GM21367 (cell line): Measurements from ENCODE around the gene NAALADL2.

ENCODE experiments used
- ATAC-seq: cut with Tn5 transposase; IDR thresholded peaks from one replicate; pipeline ENCODE4 v1.9.1; 2021; ENCODE audit not compliant: unreplicated experiment

NAALADL2 gene

DNA sequence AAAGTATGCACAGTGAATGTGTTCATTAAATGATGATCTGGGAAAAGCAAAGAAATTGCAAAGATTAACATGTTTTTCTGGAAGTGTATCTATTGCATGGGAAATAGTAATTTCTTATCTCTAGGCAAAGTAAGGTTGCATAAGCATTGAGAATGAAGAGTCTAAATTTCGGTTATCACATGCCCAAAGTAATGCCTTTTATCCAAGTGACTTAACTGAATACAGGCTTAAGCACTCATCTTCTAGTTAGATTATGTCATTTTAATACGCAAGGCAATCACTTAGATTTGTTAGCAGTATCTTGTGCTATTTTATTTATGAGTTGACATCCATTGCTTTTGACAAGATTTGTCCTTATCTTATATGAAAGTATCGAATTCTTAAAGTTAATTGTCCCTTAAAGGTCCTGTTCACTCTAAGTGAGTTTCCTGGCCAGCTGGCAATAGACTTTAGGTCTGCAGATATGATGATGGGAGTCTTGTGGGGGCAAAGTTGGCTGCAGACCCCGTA lies 100.5 kb downstream of the NAALADL2 start:
- ATAC-seq = no peak

DNA sequence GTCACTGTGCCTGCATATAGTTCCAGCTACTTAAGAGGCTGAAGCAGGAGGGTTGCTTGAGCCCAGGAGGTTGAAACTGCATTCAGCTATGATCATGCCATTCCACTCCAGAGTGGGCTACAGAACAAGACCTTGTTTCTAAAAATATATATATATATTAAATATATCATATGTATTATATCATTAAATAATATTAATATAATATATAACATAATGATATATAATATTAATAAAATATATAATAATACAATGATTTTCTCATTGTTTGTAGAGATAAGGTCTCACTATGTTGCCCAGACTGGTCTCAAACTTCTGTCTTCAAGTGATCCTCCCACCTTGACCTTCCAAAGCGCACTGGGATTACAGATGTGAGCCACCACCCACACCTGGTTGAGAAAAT lies 101.8 kb downstream of the NAALADL2 start:
- ATAC-seq = no peak

DNA sequence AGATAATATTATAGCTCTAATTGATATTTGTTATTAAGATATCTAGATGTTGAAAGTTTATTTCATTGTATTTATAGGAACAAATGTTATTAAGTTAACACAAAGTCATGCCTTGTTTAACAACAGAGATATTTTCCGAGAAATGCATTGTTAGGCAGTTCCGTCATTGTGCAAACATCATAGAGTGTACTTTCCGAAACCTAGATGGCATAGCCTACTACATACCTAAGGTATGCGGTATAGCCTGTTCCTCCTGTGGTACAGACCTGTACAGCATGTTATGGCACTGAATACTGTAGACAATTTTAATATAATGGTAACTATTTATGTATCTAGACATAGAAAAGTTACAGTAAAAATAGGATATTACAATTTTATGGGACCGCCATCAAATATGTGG lies 114.3 kb downstream of the NAALADL2 start:
- ATAC-seq = no peak

DNA sequence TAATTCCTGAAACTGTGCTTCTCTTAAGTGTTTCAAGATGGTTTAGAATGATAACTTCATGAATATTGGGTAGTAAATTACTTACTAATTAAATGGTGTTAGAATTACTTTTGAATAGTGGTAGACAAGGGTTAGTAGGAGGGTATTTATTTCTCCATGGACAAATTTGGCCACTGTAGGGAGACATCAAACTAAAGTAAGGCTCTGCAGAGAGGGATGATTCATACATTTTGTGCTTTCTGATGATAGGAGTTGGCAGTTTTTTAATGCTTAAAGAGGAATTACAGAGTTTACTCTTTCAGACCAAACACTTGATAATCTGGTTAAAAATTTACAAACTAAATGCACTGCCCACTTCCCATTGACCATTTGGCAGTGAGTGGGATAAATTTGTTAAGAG lies 127.6 kb downstream of the NAALADL2 start:
- ATAC-seq = no peak

DNA sequence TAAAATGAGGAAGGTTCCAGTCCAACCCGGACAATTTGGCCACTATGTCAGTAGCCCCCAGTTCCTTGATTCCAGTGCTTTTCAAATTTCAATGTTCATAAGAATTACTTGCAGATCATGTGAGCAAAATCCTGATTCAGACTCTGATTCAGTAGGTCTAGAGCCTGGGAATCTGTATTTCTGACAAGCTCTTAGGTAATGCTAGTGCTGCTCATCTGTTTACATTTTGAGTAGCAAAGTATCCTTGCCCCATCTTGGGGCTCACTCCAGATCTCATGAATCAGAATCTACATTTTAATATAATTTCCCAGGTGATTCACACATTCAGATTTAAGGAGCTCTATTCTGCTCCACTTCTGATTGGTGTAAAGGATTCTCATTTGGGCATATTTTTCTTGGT lies 142.0 kb downstream of the NAALADL2 start:
- ATAC-seq = no peak

DNA sequence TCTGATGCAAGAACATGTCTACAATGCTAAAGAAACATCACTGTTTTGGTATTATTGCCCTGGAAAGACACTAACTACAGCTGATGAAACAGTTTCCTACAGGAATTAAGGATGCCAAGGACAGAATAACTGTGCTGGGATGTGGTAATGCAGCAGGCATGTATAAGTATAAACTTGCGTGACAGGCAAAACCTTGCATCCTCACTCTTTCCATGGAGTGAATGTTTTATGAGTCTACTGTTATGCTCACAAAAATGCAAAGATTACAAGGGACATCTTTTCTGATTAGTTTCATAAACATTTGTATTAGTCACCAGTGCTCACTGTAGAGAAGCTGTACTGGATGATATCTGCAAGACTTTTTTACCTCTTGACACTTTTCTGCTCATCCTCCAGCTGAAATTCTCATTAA lies 143.6 kb downstream of the NAALADL2 start:
- no peak for ATAC-seq

DNA sequence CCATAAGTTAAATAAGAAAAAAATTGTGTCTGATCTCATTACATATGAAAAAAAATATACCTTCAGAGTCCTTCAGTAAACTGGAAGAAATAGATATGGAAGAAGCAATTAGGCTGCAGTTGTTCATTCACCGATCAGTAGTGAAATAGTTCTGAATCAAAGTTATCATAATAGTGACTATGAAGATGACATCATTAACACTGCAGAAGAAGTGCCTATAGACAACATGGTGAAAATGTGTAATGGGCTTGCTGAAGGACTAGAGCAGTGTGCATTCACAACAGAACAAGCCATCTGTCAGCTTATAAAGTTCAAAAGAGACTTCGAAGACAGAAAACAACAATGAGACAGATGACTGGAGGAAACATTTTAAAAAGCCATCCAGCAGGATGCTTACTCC lies 144.5 kb downstream of the NAALADL2 start:
- no peak for ATAC-seq

DNA sequence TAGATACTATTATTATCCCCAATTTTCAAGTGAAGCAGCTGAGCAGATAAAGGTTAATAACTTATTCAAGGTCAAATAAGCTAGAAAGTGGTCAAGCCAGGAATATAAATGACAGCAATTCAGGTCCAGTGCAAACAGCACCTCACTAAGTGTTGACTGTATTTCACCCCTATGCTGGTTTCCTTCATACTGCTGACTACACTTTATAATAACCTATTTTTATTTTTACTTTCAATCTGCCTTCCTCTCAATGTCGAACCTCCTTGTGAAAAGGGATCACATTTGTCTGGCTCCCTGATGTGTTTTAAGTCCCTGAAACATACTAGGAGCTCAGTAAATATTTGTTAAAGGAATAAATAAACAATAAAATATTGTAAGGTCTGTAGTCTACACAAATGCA lies 146.1 kb downstream of the NAALADL2 start:
- ATAC-seq = no peak

DNA sequence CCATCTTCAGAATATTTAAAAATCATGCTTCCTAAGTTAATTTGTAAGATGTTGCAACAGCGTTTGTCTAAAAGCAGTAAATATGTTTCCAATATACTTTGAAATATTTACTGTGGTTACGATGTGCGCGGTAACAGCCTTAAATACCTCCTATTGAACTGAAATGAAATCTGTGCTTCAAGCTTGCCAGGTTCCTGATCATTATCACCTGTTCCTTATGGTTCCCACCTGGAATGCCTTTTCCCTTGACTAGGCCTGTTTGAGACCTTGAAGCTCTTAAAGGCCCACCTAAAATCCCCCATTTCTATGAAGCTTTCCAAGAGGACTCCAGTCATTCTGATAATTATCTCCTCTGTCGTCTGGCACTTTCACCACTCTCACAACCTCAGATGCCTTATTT lies 146.7 kb downstream of the NAALADL2 start:
- ATAC-seq = no peak

DNA sequence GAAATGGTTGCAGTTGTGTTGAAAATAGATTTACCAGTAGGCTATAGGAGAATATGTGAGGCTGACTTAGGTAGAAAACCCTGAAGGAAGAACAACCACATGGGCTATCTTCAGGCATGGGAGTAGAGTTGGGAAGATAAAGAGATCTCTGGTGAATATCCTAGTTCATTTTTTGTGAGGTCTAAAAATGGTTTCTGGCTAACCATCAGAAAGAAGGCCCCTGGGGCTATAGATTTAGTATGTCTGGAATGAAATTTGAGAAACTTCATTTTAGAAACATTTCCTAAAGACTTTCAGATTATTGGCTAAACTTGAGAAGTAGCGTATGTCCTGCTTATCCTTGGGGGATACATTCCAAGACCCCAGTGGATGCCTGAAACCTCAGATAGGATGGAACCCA lies 148.2 kb downstream of the NAALADL2 start:
- no peak for ATAC-seq

DNA sequence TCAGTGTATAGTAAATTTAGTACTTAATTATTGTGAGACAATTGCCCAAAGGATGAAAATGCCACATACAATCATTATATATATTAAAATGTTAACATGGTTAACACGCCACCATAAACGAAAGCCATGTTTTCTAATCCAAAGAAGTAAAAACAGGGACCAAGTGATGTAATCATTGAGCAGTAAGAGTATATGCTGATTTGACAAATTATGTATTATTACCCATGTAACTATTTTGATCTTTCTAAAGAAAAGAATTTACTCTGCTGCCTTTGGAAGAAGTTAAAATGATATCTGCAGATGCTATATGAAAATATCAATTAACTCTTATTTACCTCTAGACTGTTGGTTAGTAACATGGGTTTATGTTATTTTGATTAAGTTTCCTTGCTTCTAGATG lies 150.2 kb downstream of the NAALADL2 start:
- no peak for ATAC-seq

DNA sequence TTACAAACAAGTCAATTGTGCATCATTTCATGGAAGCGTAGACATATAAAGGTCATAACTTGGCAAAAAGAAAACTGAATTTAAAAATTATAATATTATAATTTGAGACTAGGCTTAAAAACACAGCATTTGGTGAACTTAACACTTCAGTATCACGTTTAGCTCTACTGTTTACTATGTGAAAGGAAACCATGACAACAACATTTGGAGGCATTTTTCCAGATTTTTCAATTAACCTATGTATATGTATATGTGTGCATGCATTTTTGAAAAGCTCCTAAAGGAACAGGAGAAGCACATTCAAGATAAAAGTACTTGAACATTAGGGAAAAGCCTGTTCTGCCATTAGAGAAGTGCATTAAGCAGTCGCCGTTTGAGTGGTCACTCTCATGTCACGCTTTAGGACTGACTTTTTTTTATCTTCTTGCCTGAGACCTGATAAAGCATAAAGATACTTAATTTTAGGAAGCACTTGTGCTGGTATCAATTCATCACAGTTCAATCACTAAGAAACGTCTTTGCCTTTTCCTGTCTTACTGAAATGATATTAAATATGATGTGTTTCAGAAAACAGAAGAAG lies 156.0 kb downstream of the NAALADL2 start:
- no peak for ATAC-seq

DNA sequence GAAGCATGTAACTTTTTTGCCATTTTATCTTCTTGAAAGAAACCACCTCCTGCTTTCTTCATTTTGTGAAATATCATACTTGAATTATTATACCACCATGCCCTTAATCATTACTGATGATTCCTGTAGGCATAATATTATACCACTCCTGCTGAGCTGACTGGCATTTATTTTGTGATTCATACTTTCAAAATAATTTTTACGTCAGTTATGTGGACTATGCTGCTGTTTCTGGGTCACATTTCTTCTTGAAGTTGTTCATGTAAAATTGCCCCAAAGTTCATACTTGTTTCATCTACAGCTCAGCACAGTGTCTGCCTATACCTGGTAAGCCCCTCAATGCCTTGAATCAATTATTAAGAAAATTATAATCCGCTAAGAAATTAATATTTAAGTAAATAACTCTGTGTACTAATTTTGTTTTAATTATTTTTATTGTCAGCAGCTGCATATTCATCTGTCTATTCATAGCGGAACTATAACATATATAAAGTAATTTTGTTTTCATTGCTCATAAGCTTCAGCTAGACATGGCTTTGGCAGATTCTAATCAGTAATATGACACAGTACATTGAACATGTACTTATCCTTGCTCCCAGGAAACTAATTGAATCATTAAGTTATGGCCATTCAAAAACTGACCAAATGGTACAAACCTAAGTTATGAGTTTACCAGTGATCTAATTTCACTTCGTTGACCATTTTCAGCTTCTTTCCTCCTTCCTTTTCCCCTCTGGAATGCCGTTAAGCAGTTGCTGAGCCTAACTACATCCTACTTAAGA lies 160.0 kb downstream of the NAALADL2 start:
- no peak for ATAC-seq

DNA sequence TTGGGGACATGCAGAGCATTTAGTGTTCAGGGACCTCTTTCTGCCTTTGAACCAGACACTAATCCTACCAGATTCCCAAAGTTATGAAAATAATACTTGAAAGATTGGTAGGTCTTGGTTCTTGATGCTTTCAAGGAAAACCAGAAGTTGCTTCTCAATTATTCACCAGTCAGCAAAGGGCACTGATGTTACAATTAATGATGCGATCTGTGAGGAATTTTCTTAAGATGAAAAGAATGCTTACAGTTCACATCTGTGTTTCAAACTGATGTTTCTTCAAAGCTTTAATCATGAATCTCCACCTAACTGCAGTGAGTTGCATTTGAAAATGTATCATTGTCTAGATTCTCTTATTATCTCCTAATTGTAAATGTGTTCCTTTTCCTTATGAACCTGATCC lies 161.0 kb downstream of the NAALADL2 start:
- no peak for ATAC-seq

DNA sequence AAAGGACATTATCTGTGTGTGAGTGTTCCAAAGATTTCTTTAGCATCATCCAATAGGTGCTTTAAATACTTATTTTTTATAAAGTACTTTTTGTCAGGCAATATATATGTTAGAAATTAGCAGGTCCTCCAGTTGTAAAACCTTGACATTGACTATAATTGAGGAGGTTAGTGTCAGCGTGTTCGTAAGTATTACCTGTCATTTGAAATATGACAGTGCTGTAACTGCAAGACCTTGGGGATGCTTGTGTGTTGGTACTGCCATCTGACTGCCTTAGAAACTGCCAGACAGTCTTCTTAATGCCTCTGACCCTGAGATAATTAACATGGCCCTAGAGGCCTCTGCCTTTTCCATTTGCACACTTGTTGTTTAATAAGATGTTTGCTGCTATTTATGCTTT lies 170.7 kb downstream of the NAALADL2 start:
- ATAC-seq = no peak

DNA sequence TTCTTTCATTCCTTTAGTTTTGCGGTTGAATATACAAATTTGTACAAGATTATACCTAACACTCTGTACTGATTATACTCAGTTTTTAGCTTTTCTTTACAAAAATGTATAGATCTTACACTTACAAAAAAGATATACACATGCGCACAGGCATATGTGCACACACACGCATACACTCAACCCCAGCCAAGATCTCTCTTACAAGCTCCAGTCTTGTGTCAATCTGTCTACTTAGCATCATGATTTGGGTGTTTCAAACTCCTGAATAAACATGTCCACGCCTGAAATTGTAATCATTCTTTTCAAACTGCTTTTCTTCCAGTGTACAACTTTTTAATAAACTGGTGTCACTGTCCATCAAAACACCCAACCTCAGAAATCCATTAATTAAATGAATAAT lies 180.7 kb downstream of the NAALADL2 start:
- ATAC-seq = no peak

DNA sequence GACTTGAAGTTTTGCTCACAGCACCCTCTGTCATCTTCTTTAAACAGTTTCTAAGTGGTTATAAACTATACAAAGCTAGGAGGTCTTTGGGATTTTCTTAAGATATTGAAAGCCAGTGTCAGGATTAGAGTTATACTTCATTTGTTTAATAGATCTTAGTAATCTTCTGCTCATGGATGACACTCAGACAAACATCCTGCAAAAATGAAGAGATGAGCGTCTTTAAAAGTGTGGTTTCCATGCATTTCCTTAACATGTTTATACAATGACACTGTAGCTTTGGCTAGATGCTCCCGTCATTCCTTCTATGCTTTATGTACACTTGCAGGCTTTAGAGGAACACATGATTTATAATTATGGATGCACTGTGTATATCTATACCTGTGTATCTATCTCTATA lies 182.2 kb downstream of the NAALADL2 start:
- no peak for ATAC-seq

DNA sequence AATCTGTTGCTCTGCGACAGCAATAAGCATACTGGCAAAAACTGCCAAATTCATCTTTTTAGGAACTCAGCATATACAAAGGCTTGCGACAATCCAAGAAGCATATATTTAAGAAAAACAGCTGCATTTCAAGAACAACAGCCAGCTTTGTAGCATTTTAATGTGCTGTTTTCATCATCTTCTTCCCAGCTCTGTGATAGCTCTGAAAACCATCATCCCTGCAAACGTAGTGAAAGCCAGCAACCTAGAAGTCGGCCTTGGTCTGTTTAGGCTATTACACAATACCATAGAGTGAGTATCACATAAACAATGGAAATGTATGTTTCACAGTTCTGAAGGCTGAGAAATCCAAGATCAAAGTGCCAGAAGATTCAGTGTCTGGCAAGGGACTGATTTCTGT lies 187.5 kb downstream of the NAALADL2 start:
- ATAC-seq = no peak

DNA sequence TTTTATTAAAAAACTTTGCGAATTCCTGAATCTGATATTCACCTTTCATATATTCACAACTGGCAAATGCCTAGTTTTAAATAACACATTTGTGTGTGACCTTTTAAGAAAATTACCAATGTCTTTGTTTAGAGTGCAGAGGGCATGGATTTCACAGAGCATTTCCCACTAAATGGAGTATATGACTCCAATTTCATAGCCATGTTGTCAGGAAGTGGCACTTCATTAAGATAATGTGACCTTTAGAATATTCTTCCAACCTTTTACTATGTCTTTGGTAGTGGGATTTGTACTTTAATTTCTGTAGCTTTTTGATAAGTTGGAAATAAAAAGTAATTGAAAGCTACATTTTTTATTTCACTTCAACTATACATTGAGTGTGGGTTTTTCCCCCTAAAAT lies 188.7 kb downstream of the NAALADL2 start:
- no peak for ATAC-seq

DNA sequence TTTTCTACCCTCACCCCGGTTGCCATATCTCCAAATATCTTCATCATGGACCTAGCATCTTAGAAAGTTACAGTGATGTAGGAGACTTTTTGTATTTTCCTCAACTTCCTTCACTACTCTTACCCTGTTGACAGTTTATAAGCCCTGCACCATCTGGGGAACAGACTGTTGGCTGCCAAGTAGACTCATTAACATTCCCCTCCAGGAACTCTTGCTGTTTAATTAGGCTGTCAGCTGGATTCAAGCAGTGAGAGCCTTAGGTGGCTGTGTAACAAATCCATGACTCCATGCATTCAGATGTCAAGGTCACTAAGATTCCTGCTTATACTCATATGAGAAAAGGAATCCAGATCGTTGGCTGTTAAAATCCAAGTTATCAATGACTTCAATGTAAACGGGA lies 198.3 kb downstream of the NAALADL2 start:
- ATAC-seq = no peak

DNA sequence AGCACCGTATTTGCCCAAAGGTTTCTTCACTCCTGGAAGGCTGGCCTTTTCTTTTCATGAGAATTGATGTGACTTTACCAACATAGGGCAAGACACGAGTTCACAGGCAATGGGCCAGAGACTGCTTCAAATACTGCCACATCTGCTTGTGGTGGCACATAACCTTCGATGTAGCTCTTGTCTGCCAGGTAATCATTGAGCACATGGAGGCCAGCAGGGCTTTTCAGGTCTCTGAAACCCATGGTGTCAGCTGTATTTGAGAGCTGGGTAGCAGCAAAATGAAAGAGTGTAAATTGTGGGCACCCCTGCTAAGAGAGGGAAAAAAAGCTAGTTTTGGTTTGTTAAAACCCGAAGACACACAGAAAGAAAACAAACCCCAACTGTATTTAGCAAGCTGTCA lies 200.7 kb downstream of the NAALADL2 start:
- ATAC-seq = no peak

DNA sequence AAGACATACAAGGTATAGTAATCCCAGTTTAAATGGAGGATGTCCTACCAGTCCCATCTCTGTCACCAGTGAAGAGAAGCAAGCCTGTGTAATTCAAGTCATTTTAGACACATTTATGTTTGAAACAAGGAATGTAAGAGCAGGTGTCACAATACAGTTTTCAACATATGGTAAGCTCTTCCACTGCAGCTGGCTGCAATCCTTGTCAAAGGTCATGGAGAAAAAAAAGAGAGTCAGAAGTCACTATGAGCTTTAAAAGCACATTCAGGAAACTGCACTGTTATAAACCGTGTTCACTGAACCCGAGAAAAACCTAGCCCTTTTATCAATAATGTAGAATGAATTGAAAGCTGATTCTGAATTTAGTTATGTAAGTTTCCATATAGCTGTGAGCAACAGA lies 206.4 kb downstream of the NAALADL2 start:
- ATAC-seq = no peak
